ENCODE measurements around the gene DYNLT2.

The DYNLT2 gene

DNA sequence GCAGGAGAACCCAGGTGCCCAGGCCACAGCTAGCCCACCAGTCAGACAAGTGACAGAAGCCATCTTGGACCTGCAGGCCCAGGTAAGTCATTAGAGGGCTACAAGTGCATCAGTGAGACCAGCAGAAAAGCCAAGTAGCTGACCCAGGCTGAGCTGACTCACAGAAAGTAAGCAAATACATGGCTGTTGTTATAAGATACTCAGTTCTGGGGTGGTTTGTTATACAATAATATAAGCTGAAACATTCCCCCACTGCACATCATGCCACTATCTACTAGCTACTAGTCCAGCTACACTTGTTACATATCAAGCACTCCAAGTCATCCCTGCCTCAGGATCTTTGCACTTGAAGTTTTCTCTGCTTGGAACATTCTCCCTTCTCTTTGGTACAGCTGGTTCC is 10.0 kb downstream of the DYNLT2 start:
- Mint-ChIP-seq H3K27me3 (ENCODE audit: low read depth) (no peaks in the 10 kb centered on the region), H3K4me3 (no peak overlapping the region), H3K9me3 (peaks cover 13% of the 10 kb centered on the region), H3K27ac (no peak overlapping the region), H3K36me3 (ENCODE audit: low read depth) (no peaks in the 10 kb centered on the region), H3K4me1 (peaks cover 13% of the 10 kb centered on the region)
- TF ChIP-seq CTCF (IDR thresholded peaks at IDR 0.05; ENCODE audit: unreplicated experiment in 3 of 3), result no peak

DNA sequence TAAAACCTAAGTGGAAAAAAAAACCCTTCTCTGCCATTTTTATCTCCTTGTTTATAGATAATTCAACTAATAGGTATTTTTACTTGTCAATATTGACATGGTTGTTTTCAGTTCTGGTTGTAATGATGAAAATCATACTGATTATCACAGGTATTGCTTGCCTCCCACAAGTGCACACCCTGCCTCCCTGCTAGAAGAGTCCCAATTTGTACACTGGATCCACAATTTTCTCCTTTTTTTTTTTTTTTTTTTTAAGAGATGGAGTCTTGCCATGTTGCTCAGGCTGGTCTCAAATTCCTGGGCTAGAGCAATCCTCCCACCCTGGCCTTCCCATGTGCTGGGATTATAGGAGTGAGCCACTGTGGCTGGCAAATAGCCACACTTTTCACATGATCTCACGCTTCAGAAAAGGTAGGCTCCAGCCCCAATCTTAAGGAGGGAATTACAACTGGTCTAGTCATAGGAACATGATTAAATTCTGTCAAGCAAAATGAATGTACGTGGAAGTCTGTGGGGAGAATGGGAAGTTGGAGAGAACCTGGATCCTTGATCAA is 12.3 kb downstream of the DYNLT2 start:
- TF ChIP-seq CTCF (IDR thresholded peaks at IDR 0.05; ENCODE audit: unreplicated experiment in 3 of 3), result no peak
- Mint-ChIP-seq H3K27ac (peak overlapping the region; percentile 40 to 86 (median 45)), H3K4me3 (no peak overlapping the region), H3K9me3 (peaks cover 8% of the 10 kb centered on the region), H3K27me3 (ENCODE audit: low read depth) (no peaks in the 10 kb centered on the region), H3K4me1 (peaks cover 13% of the 10 kb centered on the region), H3K36me3 (ENCODE audit: low read depth) (no peaks in the 10 kb centered on the region)

- peaks cover 8% of the 10 kb centered on the region for H3K9me3 Mint-ChIP-seq
- H3K4me1 Mint-ChIP-seq, result peaks cover 13% of the 10 kb centered on the region
- no peaks in the 10 kb centered on the region for H3K27me3 Mint-ChIP-seq (ENCODE audit: low read depth)
- no peaks in the 10 kb centered on the region for H3K36me3 Mint-ChIP-seq (ENCODE audit: low read depth)
- no peak for TF ChIP-seq CTCF (IDR thresholded peaks at IDR 0.05; ENCODE audit: unreplicated experiment in 3 of 3)
- peak overlapping the region; percentile 40 to 86 (median 45) for H3K27ac Mint-ChIP-seq
- peak overlapping the region in 1 of 3 experiments; percentile 62 for H3K4me3 Mint-ChIP-seq
These were observed 13.0 kb downstream of the DYNLT2 start for GRCh38 chr6:169738204-169738975.

DNA sequence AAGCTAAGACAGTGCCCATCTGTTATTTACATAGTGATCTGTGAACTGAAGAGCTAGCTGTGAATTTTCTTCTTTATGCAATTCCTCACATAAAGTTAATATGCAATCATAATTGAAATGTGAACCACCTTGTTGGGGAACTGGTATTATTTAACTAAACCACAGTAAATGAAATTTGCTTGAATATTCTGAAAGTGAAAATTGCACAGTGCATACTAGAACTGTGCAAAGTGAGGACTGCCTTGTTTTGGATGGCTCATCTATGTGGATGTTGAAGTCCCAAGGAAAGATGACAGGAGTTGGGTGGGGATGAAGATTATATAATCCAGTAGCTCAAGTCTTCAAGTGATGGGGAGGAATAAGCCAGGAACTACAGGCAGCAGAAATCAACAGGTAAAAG is 21.4 kb downstream of the DYNLT2 start:
- Mint-ChIP-seq H3K4me1 (peaks cover 12% of the 10 kb centered on the region), H3K27ac (no peak overlapping the region), H3K9me3 (peaks cover 5% of the 10 kb centered on the region), H3K4me3 (no peak overlapping the region), H3K36me3 (ENCODE audit: low read depth) (no peaks in the 10 kb centered on the region), H3K27me3 (ENCODE audit: low read depth) (no peaks in the 10 kb centered on the region)
- TF ChIP-seq CTCF (IDR thresholded peaks at IDR 0.05; ENCODE audit: unreplicated experiment in 3 of 3), result no peak

GRCh38 chr6:169726963-169727362 is 24.4 kb downstream of the DYNLT2 start:
- no peak for TF ChIP-seq CTCF (IDR thresholded peaks at IDR 0.05; ENCODE audit: unreplicated experiment in 3 of 3)
- Mint-ChIP-seq H3K9me3 (no peaks in the 10 kb centered on the region), H3K27me3 (ENCODE audit: low read depth) (no peaks in the 10 kb centered on the region), H3K4me3 (no peak overlapping the region), H3K4me1 (peaks cover 25% of the 10 kb centered on the region), H3K36me3 (ENCODE audit: low read depth) (no peaks in the 10 kb centered on the region), H3K27ac (no peak overlapping the region)

DNA sequence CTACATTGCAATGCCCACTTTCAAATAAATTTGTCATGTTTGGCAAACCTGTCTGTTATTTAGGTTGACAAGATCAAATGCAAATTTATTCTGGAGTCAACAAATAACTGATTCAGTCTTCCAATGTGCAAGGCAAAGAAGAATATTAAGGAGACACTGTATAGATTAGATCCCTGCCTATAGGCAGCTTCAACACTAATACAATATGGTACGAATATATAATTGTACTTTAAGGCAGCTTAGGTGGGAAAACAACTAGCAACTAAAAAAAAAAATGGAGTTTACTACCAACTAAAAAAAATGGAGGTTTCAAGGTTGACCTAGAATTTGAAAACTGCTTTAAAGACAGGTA is 25.3 kb downstream of the DYNLT2 start:
- Mint-ChIP-seq H3K27me3 (ENCODE audit: low read depth) (no peaks in the 10 kb centered on the region), H3K27ac (peak overlapping the region; percentile 97 to 98 (median 98)), H3K36me3 (ENCODE audit: low read depth) (no peaks in the 10 kb centered on the region), H3K4me1 (peaks cover 34% of the 10 kb centered on the region), H3K9me3 (no peaks in the 10 kb centered on the region), H3K4me3 (peak overlapping the region; percentile 87 to 96 (median 92))
- no peak for TF ChIP-seq CTCF (IDR thresholded peaks at IDR 0.05; ENCODE audit: unreplicated experiment in 3 of 3)

All from nephron (organoid).